Lower lobe of right lung (tissue), 2 donors: ENCODE data around the gene C16orf95. TPM values are rescaled to one million over a fixed set of nuclear protein-coding genes. Genes with fewer than 3 reads are reported as not detected.
"Not testable (repeated sequence)": the region's sequence is repeated elsewhere in the genome, so short reads cannot be mapped to it uniquely, and the experiment has no call there.

ENCODE experiments used
- ATAC-seq, 2 donors: fragments of 200-7000 bp; cut with Tn5 transposase; one replicate each; pipeline ENCODE4 v1.9.1; 2020 to 2022; ENCODE audit warnings: mild to moderate bottlenecking in 2 of 2, moderate library complexity in 2 of 2
- DNase-seq: peaks from one replicate; pipeline ENCODE4 v3.0.0-alpha.2; 2020
- H3K27ac ChIP-seq: fragments of 200-600 bp; one replicate; pipeline ENCODE4 v1.8.0; 2022
- H3K27me3 ChIP-seq: fragments of 200-600 bp; one replicate; pipeline ENCODE4 v1.8.0; 2022; ENCODE audit warnings: low read depth
- H3K36me3 ChIP-seq: fragments of 200-600 bp; one replicate; pipeline ENCODE4 v1.8.0; 2022; ENCODE audit warnings: mild to moderate bottlenecking
- H3K4me1 ChIP-seq: fragments of 200-600 bp; one replicate; pipeline ENCODE4 v1.8.0; 2022
- H3K4me3 ChIP-seq: fragments of 200-600 bp; one replicate; pipeline ENCODE4 v1.8.0; 2022; ENCODE audit warnings: mild to moderate bottlenecking
- H3K9me3 ChIP-seq: fragments of 200-600 bp; one replicate; pipeline ENCODE4 v1.8.0; 2022
- intact Hi-C: fragments of 100-400 bp; cut with DNase I; formaldehyde crosslinking; loops from one replicate; pipeline ENCODE4 v1.11.0; 2022
- total RNA-seq: library from RNA; stranded (reverse); fragmentation: NEBNext Ultra II Directional; extraction: Animal tissue kit (Norgen Biotek cat#: 25700); gene quantifications from one replicate; pipeline ENCODE4 v1.2.1, GENCODE V29; 2021
- TF ChIP-seq, protein P1 (sequence below): fragments of 200-600 bp; IDR thresholded peaks from one replicate; pipeline ENCODE4 v1.8.0; 2022; ENCODE audit warnings: antibody characterized with exemption, mild to moderate bottlenecking
- donor health status: DM: no; HTN: yes; CAD: no; lungs with severe emphysema.

C16orf95 gene
- total RNA-seq, 1 donor from 2014 or later: 3.0 TPM

DNA sequence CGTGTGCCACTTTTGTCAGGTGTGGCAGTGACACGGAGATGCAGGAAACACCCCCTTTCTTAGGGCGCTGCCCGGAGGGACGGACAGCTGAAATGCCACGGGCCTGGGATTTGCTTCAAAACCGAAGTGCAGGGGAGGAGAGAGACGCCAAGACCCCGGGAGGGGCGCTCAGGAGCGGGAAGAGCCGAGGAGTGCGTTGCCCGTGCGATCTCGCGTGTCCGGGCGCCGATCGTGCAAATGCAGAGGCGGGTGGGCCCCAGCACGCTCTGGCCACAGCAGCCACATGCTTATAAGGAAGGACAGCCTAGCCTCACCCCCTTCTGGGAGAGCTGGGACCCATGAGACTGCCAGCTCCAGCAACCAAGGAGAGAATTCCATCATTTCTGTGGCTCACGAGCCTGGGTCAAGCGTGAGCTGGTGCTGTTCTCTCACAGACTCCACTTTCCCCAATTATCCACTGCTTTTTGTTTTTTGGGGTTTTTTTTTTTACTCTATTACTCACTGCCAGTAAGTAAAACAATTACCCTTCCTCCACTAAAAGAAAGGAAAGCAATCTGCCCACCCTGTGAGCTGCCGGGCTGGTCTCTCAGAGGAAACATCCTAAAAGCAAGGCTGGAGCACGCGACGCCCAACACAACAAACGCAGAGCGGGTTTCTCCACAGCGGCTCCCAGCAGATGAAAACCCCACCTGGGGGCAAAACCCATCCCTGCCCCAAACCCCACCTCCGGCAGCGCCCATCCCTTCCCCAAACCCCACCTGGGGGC is 27.2 kb upstream of the C16orf95 start:
- TF ChIP-seq, protein P1, sequence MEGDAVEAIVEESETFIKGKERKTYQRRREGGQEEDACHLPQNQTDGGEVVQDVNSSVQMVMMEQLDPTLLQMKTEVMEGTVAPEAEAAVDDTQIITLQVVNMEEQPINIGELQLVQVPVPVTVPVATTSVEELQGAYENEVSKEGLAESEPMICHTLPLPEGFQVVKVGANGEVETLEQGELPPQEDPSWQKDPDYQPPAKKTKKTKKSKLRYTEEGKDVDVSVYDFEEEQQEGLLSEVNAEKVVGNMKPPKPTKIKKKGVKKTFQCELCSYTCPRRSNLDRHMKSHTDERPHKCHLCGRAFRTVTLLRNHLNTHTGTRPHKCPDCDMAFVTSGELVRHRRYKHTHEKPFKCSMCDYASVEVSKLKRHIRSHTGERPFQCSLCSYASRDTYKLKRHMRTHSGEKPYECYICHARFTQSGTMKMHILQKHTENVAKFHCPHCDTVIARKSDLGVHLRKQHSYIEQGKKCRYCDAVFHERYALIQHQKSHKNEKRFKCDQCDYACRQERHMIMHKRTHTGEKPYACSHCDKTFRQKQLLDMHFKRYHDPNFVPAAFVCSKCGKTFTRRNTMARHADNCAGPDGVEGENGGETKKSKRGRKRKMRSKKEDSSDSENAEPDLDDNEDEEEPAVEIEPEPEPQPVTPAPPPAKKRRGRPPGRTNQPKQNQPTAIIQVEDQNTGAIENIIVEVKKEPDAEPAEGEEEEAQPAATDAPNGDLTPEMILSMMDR: no peak
- no peak for DNase-seq
- H3K36me3 ChIP-seq: peaks cover 65% of the 10 kb centered on the region
- no peaks in the 10 kb centered on the region for H3K27me3 ChIP-seq
- no peaks in the 10 kb centered on the region for H3K9me3 ChIP-seq
- H3K27ac ChIP-seq: peak overlapping the region; percentile 71
- H3K4me1 ChIP-seq: peaks cover 7% of the 10 kb centered on the region
- ATAC-seq: no peak
- intact Hi-C loops: no loop called here
- H3K4me3 ChIP-seq: no peak overlapping the region

DNA sequence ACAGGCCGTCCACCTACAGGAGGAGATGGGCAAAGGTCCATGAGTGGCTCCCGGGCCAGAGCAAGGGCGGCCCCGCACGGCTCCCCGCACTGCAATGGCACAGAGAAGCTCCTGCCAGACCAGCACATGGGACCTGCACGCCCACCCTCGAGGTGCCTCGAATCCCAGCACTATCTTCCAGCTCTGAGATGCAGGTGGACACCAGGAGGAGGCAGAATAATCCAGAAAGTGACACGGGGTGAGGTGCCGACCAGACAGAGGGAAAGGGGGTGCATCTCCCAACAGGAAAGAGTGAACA is 26.5 kb upstream of the C16orf95 start:
- Histone ChIP-seq H3K9me3 (no peaks in the 10 kb centered on the region), H3K27me3 (no peaks in the 10 kb centered on the region), H3K36me3 (peaks cover 69% of the 10 kb centered on the region), H3K4me1 (peaks cover 7% of the 10 kb centered on the region), H3K4me3 (no peak overlapping the region), H3K27ac (no peak overlapping the region)
- ATAC-seq: no peak
- intact Hi-C loops: no loop called here
- TF ChIP-seq, protein P1: no peak
- DNase-seq: no peak

DNA sequence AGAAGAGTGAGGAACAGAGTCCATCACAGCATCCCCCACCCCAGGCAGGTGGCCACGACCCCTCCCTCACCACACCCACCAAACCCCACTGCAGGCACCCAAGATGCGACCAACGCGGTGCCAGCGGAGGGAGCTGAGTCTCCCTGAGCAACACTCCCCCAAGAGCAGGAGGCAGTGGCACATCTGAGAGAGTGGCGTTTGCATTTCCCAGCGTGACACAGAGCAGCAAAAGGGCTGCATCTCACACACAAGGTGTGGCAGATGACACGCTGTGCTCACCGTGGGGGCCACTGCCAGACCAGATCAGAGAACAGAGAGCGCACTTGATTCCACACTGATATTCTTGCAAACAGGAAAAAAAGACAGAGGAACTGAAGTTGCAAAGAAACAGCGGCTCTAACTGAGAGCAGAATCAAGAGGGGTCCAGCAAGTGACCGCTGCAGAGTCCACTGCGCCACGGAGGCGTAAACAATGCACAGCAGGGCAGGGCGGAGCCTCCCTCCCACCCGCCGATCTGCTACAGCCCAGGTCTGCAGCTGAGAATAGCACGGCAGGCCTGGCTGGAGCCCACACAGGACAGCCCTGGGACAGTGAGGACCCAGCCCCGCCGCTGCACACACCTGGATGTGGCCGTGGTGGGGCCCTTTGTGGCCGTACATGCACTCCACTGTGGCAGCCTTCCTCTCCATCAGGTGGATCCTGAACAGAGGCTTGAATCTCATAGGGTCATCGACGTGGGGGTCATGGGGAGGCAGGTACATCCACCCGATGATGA is 26.0 kb upstream of the C16orf95 start:
- peak; percentile 13 for ATAC-seq
- TF ChIP-seq, protein P1: no peak

DNA sequence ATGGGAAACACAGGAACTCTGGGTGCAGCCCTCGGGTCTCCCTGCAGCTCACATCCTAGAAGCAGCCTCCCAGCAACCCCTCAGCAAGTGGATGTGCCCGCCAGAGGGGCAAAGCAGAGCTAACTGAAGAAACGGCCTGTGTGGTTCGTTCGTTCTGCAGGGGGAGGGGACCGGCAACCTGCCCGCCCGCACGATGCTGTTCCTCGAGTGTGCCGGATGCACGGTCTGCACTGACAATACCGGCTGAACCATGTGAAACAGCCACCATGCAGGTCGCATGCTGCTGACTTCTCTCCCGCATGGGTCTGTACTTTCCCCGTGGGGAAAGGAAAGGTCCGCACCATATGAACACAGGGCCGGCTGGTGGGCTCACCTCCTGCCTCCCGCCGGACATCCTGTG is 25.3 kb upstream of the C16orf95 start:
- no peak for DNase-seq
- H3K4me1 ChIP-seq: peaks cover 7% of the 10 kb centered on the region
- H3K4me3 ChIP-seq: no peak overlapping the region
- no peaks in the 10 kb centered on the region for H3K9me3 ChIP-seq
- no peak overlapping the region for H3K27ac ChIP-seq
- intact Hi-C loops: no loop called here
- ATAC-seq: no peak
- no peaks in the 10 kb centered on the region for H3K27me3 ChIP-seq
- TF ChIP-seq, protein P1: no peak
- peaks cover 73% of the 10 kb centered on the region for H3K36me3 ChIP-seq

More for the DNA sequence above, 26.0 kb upstream of the C16orf95 start:
- Histone ChIP-seq H3K4me1 (peaks cover 7% of the 10 kb centered on the region), H3K36me3 (peaks cover 70% of the 10 kb centered on the region), H3K27me3 (no peaks in the 10 kb centered on the region), H3K4me3 (no peak overlapping the region), H3K9me3 (no peaks in the 10 kb centered on the region), H3K27ac (no peak overlapping the region)
- intact Hi-C loops: no loop called here
- DNase-seq: no peak

DNA sequence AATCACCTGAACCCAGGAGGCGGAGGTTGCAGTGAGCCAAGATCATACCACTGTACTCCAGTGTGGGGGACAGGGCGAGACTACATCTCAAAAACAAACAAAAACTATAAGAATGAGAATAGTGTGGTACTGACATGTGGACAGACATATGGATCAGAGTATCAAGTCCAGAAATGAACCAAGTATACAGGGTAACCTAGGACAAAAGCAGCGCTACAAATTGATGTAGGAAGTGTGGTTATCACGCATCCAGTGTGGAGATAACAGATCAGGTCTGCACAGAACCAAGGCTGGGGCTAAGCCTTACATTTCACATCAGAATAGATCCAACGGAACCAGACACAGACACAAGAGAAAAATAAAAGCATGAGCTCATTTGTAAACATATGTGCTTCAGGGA is 23.0 kb upstream of the C16orf95 start:
- intact Hi-C loops: no loop called here
- H3K27me3 ChIP-seq: no peaks in the 10 kb centered on the region
- TF ChIP-seq, protein P1: no peak
- no peaks in the 10 kb centered on the region for H3K9me3 ChIP-seq
- ATAC-seq: no peak
- no peak overlapping the region for H3K27ac ChIP-seq
- peaks cover 75% of the 10 kb centered on the region for H3K36me3 ChIP-seq
- H3K4me3 ChIP-seq: no peak overlapping the region
- DNase-seq: no peak
- H3K4me1 ChIP-seq: no peaks in the 10 kb centered on the region

DNA sequence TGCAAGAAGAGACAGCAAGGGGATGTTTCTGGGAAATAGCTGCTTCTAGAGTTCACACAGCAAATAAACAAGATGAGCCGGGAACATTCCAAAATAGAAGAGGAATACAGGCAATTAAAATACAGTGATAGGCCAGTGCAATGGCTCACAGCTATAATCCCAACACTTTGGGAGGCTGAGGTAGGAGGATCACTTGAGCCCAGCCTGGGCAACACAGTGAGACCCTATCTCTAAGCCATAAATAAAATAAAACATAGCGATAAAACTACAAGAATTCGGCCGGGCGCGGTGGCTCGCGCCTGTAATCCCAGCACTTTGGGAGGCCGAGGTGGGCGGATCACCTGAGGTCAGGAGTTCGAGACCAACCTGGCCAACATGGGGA is 22.5 kb upstream of the C16orf95 start:
- H3K27me3 ChIP-seq, H3K27ac ChIP-seq, intact Hi-C loops, H3K9me3 ChIP-seq, H3K4me1 ChIP-seq, ATAC-seq, DNase-seq, H3K4me3 ChIP-seq: not testable (repeated sequence)
- peaks cover 80% of the 10 kb centered on the region for H3K36me3 ChIP-seq
